WTC11 (cell line): ENCODE data around the gene YPEL4.

Experiments
- GABPB1 ChIP-seq: sonication (generic); formaldehyde crosslinking; IDR thresholded peaks from 2 replicates; pipeline ENCODE4 v1.8.1; 2023; ENCODE audit warnings: mild to moderate bottlenecking, missing genetic modification reagents
- JUN ChIP-seq: sonication (generic); formaldehyde crosslinking; IDR thresholded peaks from 2 replicates; pipeline ENCODE4 v1.8.0; 2023; ENCODE audit warnings: mild to moderate bottlenecking, missing genetic modification reagents
- NR2C2 ChIP-seq: sonication (generic); formaldehyde crosslinking; IDR thresholded peaks from 2 replicates; pipeline ENCODE4 v1.8.0; 2022; ENCODE audit warnings: mild to moderate bottlenecking, missing genetic modification reagents
- RORB ChIP-seq: fragments of 250-450 bp; sonication (Bioruptor Pico); IDR thresholded peaks from 2 replicates; pipeline ENCODE4 v1.9.0; 2021; ENCODE audit warnings: mild to moderate bottlenecking
- ZNF121 ChIP-seq: sonication (generic); formaldehyde crosslinking; IDR thresholded peaks from 2 replicates; pipeline ENCODE4 v1.8.0; 2023; ENCODE audit warnings: missing genetic modification reagents
- ZNF416 ChIP-seq: fragments of 250-450 bp; sonication (Bioruptor Pico); IDR thresholded peaks from 2 replicates; pipeline ENCODE4 v1.9.0; 2021; ENCODE audit warnings: mild to moderate bottlenecking, inconsistent platforms
- TF ChIP-seq, protein P1 (sequence below): fragments of 200-600 bp; IDR thresholded peaks from 2 replicates; pipeline ENCODE4 v1.8.0; 2022; ENCODE audit warnings: antibody characterized with exemption
- TF ChIP-seq, protein P2 (sequence below): sonication (generic); formaldehyde crosslinking; IDR thresholded peaks from 2 replicates; pipeline ENCODE4 v1.8.0; 2022; ENCODE audit warnings: mild to moderate bottlenecking, missing genetic modification reagents
- TF ChIP-seq, protein P3 (sequence below): sonication (generic); formaldehyde crosslinking; IDR thresholded peaks from 2 replicates; pipeline ENCODE4 v1.8.1; 2022; ENCODE audit warnings: low read depth, missing genetic modification reagents, borderline replicate concordance
- TF ChIP-seq, protein P4 (sequence below): sonication (generic); formaldehyde crosslinking; IDR thresholded peaks from 2 replicates; pipeline ENCODE4 v1.8.0; 2022; ENCODE audit warnings: mild to moderate bottlenecking, missing genetic modification reagents

DNA sequence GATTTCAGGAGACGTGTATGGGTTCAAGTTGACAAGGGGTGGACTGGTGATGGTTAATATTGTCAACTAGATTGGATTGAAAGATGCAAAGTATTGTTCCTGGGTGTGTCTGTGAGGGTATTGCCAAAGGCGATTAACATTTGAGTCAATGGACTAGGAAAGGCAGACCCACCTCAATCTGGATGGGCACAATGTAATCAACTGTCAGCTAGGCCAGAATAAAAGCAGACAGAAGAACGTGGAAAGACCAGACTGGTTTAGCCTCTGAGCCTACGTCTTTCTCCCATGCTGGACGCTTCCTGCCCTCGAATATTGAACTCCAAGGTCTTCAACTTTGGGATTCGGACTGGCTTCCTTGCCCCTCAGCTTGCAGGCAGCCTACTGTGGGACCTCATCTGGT, 1.7 kb upstream of the YPEL4 start:
- TF ChIP-seq RORB (CRISPR knock-in tag) = no peak
- TF ChIP-seq, protein P1, sequence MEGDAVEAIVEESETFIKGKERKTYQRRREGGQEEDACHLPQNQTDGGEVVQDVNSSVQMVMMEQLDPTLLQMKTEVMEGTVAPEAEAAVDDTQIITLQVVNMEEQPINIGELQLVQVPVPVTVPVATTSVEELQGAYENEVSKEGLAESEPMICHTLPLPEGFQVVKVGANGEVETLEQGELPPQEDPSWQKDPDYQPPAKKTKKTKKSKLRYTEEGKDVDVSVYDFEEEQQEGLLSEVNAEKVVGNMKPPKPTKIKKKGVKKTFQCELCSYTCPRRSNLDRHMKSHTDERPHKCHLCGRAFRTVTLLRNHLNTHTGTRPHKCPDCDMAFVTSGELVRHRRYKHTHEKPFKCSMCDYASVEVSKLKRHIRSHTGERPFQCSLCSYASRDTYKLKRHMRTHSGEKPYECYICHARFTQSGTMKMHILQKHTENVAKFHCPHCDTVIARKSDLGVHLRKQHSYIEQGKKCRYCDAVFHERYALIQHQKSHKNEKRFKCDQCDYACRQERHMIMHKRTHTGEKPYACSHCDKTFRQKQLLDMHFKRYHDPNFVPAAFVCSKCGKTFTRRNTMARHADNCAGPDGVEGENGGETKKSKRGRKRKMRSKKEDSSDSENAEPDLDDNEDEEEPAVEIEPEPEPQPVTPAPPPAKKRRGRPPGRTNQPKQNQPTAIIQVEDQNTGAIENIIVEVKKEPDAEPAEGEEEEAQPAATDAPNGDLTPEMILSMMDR = no peak
- peak; percentile 19; the same call in 1 of the 2 replicates for TF ChIP-seq ZNF416 (CRISPR knock-in tag)
- TF ChIP-seq, protein P2, sequence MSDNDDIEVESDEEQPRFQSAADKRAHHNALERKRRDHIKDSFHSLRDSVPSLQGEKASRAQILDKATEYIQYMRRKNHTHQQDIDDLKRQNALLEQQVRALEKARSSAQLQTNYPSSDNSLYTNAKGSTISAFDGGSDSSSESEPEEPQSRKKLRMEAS (CRISPR knock-in tag) = no peak
- TF ChIP-seq, protein P3, sequence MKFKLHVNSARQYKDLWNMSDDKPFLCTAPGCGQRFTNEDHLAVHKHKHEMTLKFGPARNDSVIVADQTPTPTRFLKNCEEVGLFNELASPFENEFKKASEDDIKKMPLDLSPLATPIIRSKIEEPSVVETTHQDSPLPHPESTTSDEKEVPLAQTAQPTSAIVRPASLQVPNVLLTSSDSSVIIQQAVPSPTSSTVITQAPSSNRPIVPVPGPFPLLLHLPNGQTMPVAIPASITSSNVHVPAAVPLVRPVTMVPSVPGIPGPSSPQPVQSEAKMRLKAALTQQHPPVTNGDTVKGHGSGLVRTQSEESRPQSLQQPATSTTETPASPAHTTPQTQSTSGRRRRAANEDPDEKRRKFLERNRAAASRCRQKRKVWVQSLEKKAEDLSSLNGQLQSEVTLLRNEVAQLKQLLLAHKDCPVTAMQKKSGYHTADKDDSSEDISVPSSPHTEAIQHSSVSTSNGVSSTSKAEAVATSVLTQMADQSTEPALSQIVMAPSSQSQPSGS = no peak
- no peak for TF ChIP-seq JUN (CRISPR knock-in tag)
- TF ChIP-seq, protein P4, sequence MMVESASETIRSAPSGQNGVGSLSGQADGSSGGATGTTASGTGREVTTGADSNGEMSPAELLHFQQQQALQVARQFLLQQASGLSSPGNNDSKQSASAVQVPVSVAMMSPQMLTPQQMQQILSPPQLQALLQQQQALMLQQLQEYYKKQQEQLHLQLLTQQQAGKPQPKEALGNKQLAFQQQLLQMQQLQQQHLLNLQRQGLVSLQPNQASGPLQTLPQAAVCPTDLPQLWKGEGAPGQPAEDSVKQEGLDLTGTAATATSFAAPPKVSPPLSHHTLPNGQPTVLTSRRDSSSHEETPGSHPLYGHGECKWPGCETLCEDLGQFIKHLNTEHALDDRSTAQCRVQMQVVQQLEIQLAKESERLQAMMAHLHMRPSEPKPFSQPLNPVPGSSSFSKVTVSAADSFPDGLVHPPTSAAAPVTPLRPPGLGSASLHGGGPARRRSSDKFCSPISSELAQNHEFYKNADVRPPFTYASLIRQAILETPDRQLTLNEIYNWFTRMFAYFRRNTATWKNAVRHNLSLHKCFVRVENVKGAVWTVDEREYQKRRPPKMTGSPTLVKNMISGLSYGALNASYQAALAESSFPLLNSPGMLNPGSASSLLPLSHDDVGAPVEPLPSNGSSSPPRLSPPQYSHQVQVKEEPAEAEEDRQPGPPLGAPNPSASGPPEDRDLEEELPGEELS (CRISPR knock-in tag) = no peak
- TF ChIP-seq ZNF121 (CRISPR knock-in tag) = no peak
- no peak for TF ChIP-seq NR2C2 (CRISPR knock-in tag)
- TF ChIP-seq GABPB1 (CRISPR knock-in tag) = no peak
